ENCODE results near the gene PRDX5.

The PRDX5 gene

DNA sequence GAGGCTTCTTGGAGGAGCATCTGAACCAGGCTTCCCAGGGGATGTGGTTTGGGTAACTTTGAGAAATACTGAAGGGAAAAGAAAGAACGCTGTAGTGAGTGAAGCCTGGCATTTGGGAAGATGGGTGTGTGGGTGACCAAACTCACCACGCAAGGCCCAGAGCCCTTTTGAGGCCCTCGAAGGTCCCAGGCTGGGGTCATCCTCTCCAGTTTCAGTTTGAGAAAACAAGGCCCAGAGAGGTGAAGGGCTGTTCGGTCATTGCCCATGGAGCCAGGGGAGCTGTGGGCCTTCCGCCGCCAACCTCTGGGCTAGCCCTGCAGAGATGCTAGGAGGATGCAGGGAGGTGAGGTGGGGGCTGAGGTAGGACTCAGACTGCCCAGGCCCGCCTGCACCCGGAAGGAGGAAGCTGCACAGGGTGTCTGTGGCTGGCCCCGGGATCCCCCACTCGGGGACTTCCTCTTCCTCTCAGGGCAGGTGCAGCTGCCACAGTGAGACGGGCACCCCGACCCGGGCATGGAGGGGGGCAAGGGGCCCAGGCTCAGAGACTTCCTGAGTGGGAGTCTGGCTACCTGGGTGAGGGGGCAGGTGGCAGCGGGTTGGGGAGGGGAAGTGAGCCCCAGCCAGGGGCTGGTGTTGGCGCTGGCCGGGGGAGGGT lies 22.0 kb downstream of the PRDX5 start, which contains the start of gene CCDC88B:
TSS of gene CCDC88B (plus strand) at position 451 of the 655 bp plus-strand sequence. CDS start at position 514, 63 bp downstream.
- H3K9me3 ChIP-seq (ENCODE audit: control insufficient read depth, low read length): no peaks in the 10 kb centered on the region
- peaks cover 31% of the 10 kb centered on the region for H3K4me1 ChIP-seq (ENCODE audit: control insufficient read depth, insufficient read depth, low read length, poor library complexity, severe bottlenecking)
- DNase-seq: peak; percentile 84 to 85 (median 84)
- H3K4me3 ChIP-seq (ENCODE audit: insufficient read depth, low read depth, low read length, poor library complexity, severe bottlenecking): peak within 1 kb of the TSS; percentile 74
- H3K27me3 ChIP-seq (replicated peaks; ENCODE audit: control insufficient read depth, insufficient read depth, low read length, poor library complexity, severe bottlenecking): no peaks in the 10 kb centered on the region
- H3K27ac ChIP-seq (ENCODE audit: insufficient read depth, low read length, poor library complexity, severe bottlenecking): peak within 1 kb of the TSS; percentile 95
- H3K36me3 ChIP-seq (ENCODE audit: control insufficient read depth, insufficient read depth, low read length): peaks cover 31% of the 10 kb centered on the region

DNA sequence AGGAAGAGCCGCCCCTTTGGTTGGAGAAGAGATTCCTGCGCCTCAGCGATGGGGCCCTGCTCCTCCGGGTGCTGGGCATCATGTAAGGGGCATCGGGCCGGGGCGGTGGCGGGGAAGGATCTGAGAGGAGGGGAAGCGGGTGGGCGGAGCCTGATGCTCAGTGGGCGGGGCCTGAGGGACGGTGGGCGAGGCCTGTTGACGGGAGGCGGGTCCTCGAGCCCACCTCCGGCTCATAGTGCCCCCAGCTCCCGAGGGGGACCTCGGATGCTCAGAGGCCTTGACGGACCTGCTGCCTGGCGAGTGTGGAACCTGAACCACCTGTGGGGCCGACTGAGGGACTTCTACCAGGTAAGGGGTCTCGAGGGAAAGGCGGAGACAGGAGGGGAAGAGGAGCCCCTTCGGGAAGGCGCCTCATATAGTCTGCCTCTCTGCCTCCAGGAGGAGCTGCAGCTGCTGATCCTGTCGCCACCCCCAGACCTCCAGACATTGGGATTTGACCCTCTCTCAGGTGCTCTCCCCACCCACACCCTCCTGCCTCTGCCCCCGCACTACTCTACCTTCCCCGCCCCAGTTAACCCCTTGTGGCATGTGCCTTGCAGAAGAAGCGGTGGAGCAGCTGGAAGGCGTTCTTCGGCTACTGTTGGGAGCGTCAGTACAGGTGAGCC lies 22.9 kb downstream of the PRDX5 start:
- Histone ChIP-seq H3K4me3 (ENCODE audit: insufficient read depth, low read depth, low read length, poor library complexity, severe bottlenecking) (peak overlapping the region; percentile 74), H3K27ac (ENCODE audit: insufficient read depth, low read length, poor library complexity, severe bottlenecking) (peak overlapping the region; percentile 95)

DNA sequence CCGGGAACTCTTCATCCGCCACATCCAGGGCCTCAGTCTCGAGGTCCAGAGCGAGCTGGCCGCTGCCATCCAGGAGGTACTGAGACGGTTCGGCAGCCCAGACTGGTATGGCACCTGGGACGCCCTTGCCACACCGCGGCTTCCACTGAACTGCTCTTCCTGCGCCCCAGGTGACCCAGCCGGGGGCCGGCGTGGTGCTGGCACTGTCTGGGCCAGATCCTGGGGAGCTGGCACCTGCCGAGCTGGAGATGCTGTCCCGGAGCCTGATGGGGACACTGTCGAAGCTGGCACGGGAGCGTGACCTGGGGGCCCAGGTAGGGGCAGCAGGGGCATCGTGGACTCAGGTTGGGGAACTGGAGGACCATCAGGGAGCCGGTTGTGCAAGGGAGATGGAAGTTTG lies 23.5 kb downstream of the PRDX5 start:
- no peak for DNase-seq
- Histone ChIP-seq H3K27ac (ENCODE audit: insufficient read depth, low read length, poor library complexity, severe bottlenecking) (peak overlapping the region; percentile 4), H3K27me3 (replicated peaks; ENCODE audit: control insufficient read depth, insufficient read depth, low read length, poor library complexity, severe bottlenecking) (no peaks in the 10 kb centered on the region), H3K36me3 (ENCODE audit: control insufficient read depth, insufficient read depth, low read length) (peaks cover 41% of the 10 kb centered on the region), H3K4me1 (ENCODE audit: control insufficient read depth, insufficient read depth, low read length, poor library complexity, severe bottlenecking) (peaks cover 31% of the 10 kb centered on the region), H3K4me3 (ENCODE audit: insufficient read depth, low read depth, low read length, poor library complexity, severe bottlenecking) (no peak overlapping the region), H3K9me3 (ENCODE audit: control insufficient read depth, low read length) (no peaks in the 10 kb centered on the region)

More for the DNA sequence above, 22.9 kb downstream of the PRDX5 start:
- H3K27me3 ChIP-seq (replicated peaks; ENCODE audit: control insufficient read depth, insufficient read depth, low read length, poor library complexity, severe bottlenecking): no peaks in the 10 kb centered on the region
- H3K9me3 ChIP-seq (ENCODE audit: control insufficient read depth, low read length): no peaks in the 10 kb centered on the region
- peaks cover 31% of the 10 kb centered on the region for H3K4me1 ChIP-seq (ENCODE audit: control insufficient read depth, insufficient read depth, low read length, poor library complexity, severe bottlenecking)
- H3K36me3 ChIP-seq (ENCODE audit: control insufficient read depth, insufficient read depth, low read length): peaks cover 39% of the 10 kb centered on the region
- peak; percentile 57 to 66 (median 66) for DNase-seq

DNA sequence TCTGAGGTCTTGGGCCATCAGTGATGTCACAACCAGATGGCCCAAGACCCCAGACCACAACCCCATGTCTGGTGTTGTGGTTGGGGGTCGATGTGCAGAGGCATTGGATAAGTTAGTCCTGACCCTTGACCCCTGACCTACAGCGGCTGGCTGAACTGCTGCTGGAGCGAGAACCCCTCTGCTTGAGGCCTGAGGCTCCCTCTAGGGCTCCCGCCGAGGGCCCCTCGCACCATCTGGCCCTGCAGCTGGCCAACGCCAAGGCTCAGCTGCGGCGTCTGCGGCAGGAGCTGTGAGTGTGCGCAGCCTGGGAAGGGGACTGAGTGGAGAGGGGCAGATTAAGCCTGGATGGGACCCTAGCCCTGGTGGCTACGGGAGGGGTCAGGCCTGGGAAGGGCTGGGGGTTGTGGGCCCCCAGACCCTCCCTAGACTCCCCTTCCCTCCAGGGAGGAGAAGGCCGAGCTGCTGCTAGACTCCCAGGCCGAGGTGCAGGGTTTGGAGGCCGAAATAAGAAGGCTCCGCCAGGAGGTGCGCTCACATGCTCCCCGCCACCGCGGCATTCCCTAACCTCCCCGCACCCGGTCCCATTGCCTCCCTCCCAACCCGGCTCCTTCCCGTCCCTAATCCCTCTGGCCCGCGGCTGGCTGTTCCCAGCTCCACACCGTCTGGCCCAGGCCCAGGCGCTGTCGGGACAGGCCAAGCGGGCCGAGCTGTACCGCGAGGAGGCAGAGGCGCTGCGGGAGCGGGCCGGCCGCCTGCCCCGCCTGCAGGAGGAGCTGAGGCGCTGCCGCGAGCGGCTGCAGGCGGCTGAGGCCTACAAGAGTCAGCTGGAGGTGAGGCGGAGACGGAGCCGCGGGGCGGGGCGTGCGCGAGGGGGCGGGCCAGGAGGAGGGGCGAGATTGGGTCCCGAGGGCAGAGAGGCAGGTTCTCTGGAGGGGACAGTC lies 24.2 kb downstream of the PRDX5 start:
- H3K27ac ChIP-seq (ENCODE audit: insufficient read depth, low read length, poor library complexity, severe bottlenecking): peak overlapping the region; percentile 13
- H3K4me1 ChIP-seq (ENCODE audit: control insufficient read depth, insufficient read depth, low read length, poor library complexity, severe bottlenecking): peaks cover 31% of the 10 kb centered on the region
- DNase-seq: peak; percentile 82 to 83 (median 82)
- no peaks in the 10 kb centered on the region for H3K9me3 ChIP-seq (ENCODE audit: control insufficient read depth, low read length)
- peak overlapping the region; percentile 11 for H3K4me3 ChIP-seq (ENCODE audit: insufficient read depth, low read depth, low read length, poor library complexity, severe bottlenecking)
- H3K27me3 ChIP-seq (replicated peaks; ENCODE audit: control insufficient read depth, insufficient read depth, low read length, poor library complexity, severe bottlenecking): no peaks in the 10 kb centered on the region
- H3K36me3 ChIP-seq (ENCODE audit: control insufficient read depth, insufficient read depth, low read length): peaks cover 41% of the 10 kb centered on the region

DNA sequence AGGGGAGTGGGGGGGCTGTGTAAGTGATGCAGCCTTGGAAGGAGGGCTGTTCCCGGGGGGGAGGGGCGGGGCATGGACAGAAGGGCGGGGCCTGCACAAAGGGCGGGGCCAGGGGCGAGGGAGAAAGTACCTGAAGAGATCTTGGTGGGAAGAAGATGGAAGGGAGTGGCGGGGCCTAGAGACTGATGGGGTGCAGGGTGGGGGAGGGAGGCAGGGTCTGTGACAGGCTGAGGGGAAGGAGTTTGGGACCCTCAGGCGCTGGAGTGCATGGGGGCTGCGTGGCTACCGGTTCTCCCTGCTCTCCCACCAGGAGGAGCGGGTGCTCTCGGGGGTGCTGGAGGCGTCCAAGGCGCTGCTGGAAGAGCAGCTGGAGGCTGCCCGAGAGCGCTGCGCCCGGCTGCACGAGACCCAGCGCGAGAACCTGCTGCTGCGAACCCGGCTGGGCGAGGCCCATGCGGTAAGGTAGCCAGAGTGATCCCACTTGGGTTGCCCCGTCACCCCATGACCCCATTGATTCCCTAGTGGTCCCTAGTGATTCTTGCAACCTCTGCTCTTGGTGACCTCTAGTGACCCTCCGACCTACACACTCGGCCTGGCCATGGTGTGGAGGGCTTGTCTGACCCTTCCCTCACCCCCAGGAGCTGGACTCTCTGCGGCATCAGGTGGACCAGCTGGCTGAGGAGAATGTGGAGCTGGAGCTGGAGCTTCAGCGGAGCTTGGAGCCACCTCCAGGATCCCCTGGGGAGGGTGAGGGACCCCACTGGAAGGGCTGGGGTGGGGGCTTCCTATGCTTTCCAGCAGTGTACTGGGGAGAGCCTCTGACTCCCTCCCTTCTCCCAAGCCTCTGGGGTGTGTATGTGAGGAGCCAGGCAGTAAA lies 25.2 kb downstream of the PRDX5 start:
- no peak overlapping the region for H3K4me3 ChIP-seq (ENCODE audit: insufficient read depth, low read depth, low read length, poor library complexity, severe bottlenecking)
- no peaks in the 10 kb centered on the region for H3K9me3 ChIP-seq (ENCODE audit: control insufficient read depth, low read length)
- peaks cover 37% of the 10 kb centered on the region for H3K36me3 ChIP-seq (ENCODE audit: control insufficient read depth, insufficient read depth, low read length)
- H3K27ac ChIP-seq (ENCODE audit: insufficient read depth, low read length, poor library complexity, severe bottlenecking): no peak overlapping the region
- no peak for DNase-seq
- peaks cover 31% of the 10 kb centered on the region for H3K4me1 ChIP-seq (ENCODE audit: control insufficient read depth, insufficient read depth, low read length, poor library complexity, severe bottlenecking)
- no peaks in the 10 kb centered on the region for H3K27me3 ChIP-seq (replicated peaks; ENCODE audit: control insufficient read depth, insufficient read depth, low read length, poor library complexity, severe bottlenecking)

DNA sequence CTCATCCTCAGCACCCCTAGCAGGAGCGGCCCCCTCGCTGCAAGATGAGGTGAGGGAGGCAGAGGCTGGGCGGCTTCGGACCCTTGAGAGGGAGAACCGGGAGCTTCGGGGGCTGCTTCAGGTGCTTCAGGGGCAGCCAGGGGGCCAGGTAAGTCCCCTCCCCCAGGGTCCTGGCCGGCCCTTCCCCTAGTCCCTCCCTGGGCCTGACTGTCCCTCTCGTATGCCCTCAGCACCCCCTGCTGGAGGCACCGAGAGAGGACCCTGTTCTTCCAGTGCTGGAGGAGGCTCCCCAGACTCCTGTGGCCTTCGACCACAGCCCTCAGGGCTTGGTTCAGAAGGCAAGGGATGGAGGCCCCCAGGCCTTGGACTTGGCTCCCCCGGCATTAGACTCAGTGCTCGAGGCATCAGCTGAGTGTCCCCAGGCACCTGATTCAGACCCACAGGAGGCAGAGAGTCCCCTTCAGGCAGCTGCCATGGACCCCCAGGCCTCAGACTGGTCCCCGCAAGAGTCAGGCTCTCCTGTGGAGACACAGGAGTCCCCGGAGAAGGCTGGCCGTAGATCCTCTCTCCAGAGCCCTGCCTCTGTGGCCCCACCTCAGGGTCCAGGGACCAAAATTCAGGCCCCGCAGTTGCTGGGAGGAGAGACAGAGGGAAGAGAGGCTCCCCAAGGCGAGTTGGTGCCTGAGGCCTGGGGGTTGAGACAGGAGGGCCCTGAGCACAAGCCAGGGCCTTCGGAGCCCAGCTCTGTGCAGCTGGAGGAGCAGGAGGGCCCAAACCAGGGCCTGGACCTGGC lies 26.0 kb downstream of the PRDX5 start:
- H3K36me3 ChIP-seq (ENCODE audit: control insufficient read depth, insufficient read depth, low read length): peaks cover 38% of the 10 kb centered on the region
- no peaks in the 10 kb centered on the region for H3K9me3 ChIP-seq (ENCODE audit: control insufficient read depth, low read length)
- DNase-seq: no peak
- no peak overlapping the region for H3K4me3 ChIP-seq (ENCODE audit: insufficient read depth, low read depth, low read length, poor library complexity, severe bottlenecking)
- peaks cover 31% of the 10 kb centered on the region for H3K4me1 ChIP-seq (ENCODE audit: control insufficient read depth, insufficient read depth, low read length, poor library complexity, severe bottlenecking)
- no peaks in the 10 kb centered on the region for H3K27me3 ChIP-seq (replicated peaks; ENCODE audit: control insufficient read depth, insufficient read depth, low read length, poor library complexity, severe bottlenecking)
- no peak overlapping the region for H3K27ac ChIP-seq (ENCODE audit: insufficient read depth, low read length, poor library complexity, severe bottlenecking)

DNA sequence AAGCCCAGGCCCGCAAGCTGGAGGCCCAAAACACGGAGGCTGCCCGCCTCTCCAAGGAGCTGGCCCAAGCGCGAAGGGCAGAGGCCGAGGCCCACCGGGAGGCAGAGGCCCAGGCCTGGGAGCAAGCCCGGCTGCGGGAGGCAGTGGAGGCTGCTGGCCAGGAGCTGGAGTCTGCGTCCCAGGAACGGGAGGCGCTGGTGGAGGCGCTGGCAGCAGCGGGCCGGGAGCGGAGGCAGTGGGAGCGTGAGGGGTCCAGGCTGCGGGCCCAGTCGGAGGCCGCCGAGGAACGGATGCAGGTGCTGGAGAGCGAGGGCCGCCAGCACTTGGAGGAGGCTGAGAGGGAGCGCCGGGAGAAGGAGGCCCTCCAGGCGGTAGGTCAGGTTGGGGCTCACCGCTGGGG lies 26.9 kb downstream of the PRDX5 start:
- Histone ChIP-seq H3K36me3 (ENCODE audit: control insufficient read depth, insufficient read depth, low read length) (peaks cover 44% of the 10 kb centered on the region), H3K27me3 (replicated peaks; ENCODE audit: control insufficient read depth, insufficient read depth, low read length, poor library complexity, severe bottlenecking) (no peaks in the 10 kb centered on the region), H3K4me3 (ENCODE audit: insufficient read depth, low read depth, low read length, poor library complexity, severe bottlenecking) (no peak overlapping the region), H3K27ac (ENCODE audit: insufficient read depth, low read length, poor library complexity, severe bottlenecking) (no peak overlapping the region), H3K9me3 (ENCODE audit: control insufficient read depth, low read length) (no peaks in the 10 kb centered on the region), H3K4me1 (ENCODE audit: control insufficient read depth, insufficient read depth, low read length, poor library complexity, severe bottlenecking) (peaks cover 24% of the 10 kb centered on the region)
- DNase-seq: no peak

DNA sequence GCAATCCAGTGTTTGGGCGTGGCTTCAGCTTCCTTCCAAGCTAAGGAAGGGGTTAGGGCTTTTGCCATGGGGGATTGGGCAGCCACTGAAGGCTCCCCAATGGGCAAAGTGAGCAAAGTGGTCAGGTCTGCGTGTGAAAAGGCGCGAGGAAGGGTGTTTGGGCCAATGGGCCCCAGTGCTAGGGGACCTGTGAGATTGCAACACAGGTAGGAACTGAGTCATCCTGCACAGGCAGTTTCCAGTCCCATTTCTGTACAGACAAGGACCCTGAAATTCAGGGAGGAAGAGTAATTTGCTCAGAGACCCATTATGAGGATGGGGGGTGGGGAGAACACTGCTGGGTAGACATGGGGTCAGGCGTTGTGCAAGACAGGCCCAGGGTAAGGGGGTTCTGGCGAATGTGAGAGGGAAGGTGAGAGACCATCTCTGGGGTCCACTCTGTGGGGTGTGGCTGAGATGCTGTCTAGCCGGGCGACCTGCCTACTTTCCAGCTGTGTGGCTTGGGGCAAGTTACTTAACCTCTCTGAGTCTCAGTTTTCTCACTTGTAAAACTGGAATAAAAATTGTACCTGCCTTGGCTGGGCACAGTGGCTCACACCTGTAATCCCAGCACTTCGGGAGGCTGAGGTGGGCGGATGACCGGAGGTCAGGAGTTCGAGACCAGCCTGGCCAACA lies 29.4 kb downstream of the PRDX5 start:
- no peak overlapping the region for H3K27ac ChIP-seq (ENCODE audit: insufficient read depth, low read length, poor library complexity, severe bottlenecking)
- no peak for DNase-seq
- peaks cover 2% of the 10 kb centered on the region for H3K4me1 ChIP-seq (ENCODE audit: control insufficient read depth, insufficient read depth, low read length, poor library complexity, severe bottlenecking)
- no peaks in the 10 kb centered on the region for H3K9me3 ChIP-seq (ENCODE audit: control insufficient read depth, low read length)
- H3K36me3 ChIP-seq (ENCODE audit: control insufficient read depth, insufficient read depth, low read length): peaks cover 46% of the 10 kb centered on the region
- H3K27me3 ChIP-seq (replicated peaks; ENCODE audit: control insufficient read depth, insufficient read depth, low read length, poor library complexity, severe bottlenecking): no peaks in the 10 kb centered on the region
- no peak overlapping the region for H3K4me3 ChIP-seq (ENCODE audit: insufficient read depth, low read depth, low read length, poor library complexity, severe bottlenecking)
